Measurements from ENCODE around the gene ZNF189.

- TF ChIP-seq CTCF (IDR thresholded peaks at IDR 0.05) (no peak), POLR2A (IDR thresholded peaks at IDR 0.05) (no peak)
These were observed 36.2 kb upstream of the ZNF189 start for GRCh38 chr9:101362450-101362849.

Data from heart left ventricle (tissue), 13 donors.